ENCODE results near the gene CNRIP1. TPM values are rescaled to one million over a fixed set of nuclear protein-coding genes. Genes with fewer than 3 reads are reported as not detected.

Gene CNRIP1
- total RNA-seq, 1 donor from 2014 or later: 9.3 TPM

GRCh38 chr2:68303033-68303901 lies 16.5 kb downstream of the CNRIP1 start:
- DNase-seq (no peak), ATAC-seq (ENCODE audit: poor library complexity) (no peak)
- intact Hi-C loops (cut with DNase I): no loop called here

- ATAC-seq (ENCODE audit: poor library complexity) (no peak), DNase-seq (no peak)
- intact Hi-C loops (cut with DNase I): no loop called here
Observed at GRCh38 chr2:68302281-68302875, 17.4 kb downstream of the CNRIP1 start.

- DNase-seq (no peak), ATAC-seq (ENCODE audit: poor library complexity) (no peak)
Observed at GRCh38 chr2:68295516-68295915, 24.2 kb downstream of the CNRIP1 start.

GRCh38 chr2:68294913-68295312 lies 24.8 kb downstream of the CNRIP1 start:
- no peak for DNase-seq
- intact Hi-C loops (cut with DNase I): no loop called here

More at GRCh38 chr2:68295516-68295915, 24.2 kb downstream of the CNRIP1 start:
- intact Hi-C loops (cut with DNase I): no loop called here

GRCh38 chr2:68294187-68294586 lies 25.6 kb downstream of the CNRIP1 start:
- ATAC-seq (ENCODE audit: poor library complexity): no peak

More at GRCh38 chr2:68294913-68295312, 24.8 kb downstream of the CNRIP1 start:
- ATAC-seq (ENCODE audit: poor library complexity): no peak

GRCh38 chr2:68293755-68294154 lies 26.0 kb downstream of the CNRIP1 start:
- DNase-seq: no peak
- intact Hi-C loops (cut with DNase I): no loop called here
- no peak for ATAC-seq (ENCODE audit: poor library complexity)

More at GRCh38 chr2:68294187-68294586, 25.6 kb downstream of the CNRIP1 start:
- intact Hi-C loops (cut with DNase I): no loop called here
- no peak for DNase-seq

- no peak for ATAC-seq (ENCODE audit: poor library complexity)
- DNase-seq: no peak
- intact Hi-C loops (cut with DNase I): no loop called here
Observed at GRCh38 chr2:68293024-68293423, 26.7 kb downstream of the CNRIP1 start.

GRCh38 chr2:68292108-68292710 lies 27.5 kb downstream of the CNRIP1 start:
- ATAC-seq (ENCODE audit: poor library complexity) (peak; percentile 36), DNase-seq (no peak)
- intact Hi-C loops (cut with DNase I): no loop called here

GRCh38 chr2:68291314-68291713 lies 28.4 kb downstream of the CNRIP1 start:
- intact Hi-C loops (cut with DNase I): no loop called here
- no peak for DNase-seq
- peak; percentile 7 for ATAC-seq (ENCODE audit: poor library complexity)

- DNase-seq (no peak), ATAC-seq (ENCODE audit: poor library complexity) (peak; percentile 90)
- intact Hi-C loops (cut with DNase I): no loop called here
Observed at GRCh38 chr2:68290901-68291300, 28.8 kb downstream of the CNRIP1 start.

- intact Hi-C loops (cut with DNase I): no loop called here
- ATAC-seq (ENCODE audit: poor library complexity): peak; percentile 57
- peak; percentile 62 for DNase-seq
Observed at GRCh38 chr2:68287580-68288441, 31.9 kb downstream of the CNRIP1 start.

- intact Hi-C loops (cut with DNase I): loop anchor here (5.0 kb wide), 1 partner anchor 88 kb away; no protein-coding TSS in a partner anchor
- ATAC-seq (ENCODE audit: poor library complexity): peak; percentile 80
- peak; percentile 65 for DNase-seq
Observed at GRCh38 chr2:68284896-68285295, 34.9 kb downstream of the CNRIP1 start.

GRCh38 chr2:68283419-68283812 lies 36.3 kb downstream of the CNRIP1 start:
- ATAC-seq (ENCODE audit: poor library complexity): no peak
- intact Hi-C loops (cut with DNase I): loop anchor here (2.0 to 5.0 kb wide), 2 partner anchors 86 to 161 kb away; no protein-coding TSS in a partner anchor
- no peak for DNase-seq

GRCh38 chr2:68282811-68283418 lies 36.8 kb downstream of the CNRIP1 start:
- no peak for DNase-seq
- no peak for ATAC-seq (ENCODE audit: poor library complexity)
- intact Hi-C loops (cut with DNase I): loop anchor here (2.0 to 5.0 kb wide), 2 partner anchors 86 to 160 kb away; no protein-coding TSS in a partner anchor

- intact Hi-C loops (cut with DNase I): loop anchor here (5.0 kb wide), 1 partner anchor 83 kb away; no protein-coding TSS in a partner anchor
- ATAC-seq (ENCODE audit: poor library complexity) (no peak), DNase-seq (no peak)
Observed at GRCh38 chr2:68280796-68281195, 39.0 kb downstream of the CNRIP1 start.

- DNase-seq: no peak
- intact Hi-C loops (cut with DNase I): loop anchor here (5.0 kb wide), 1 partner anchor 83 kb away; no protein-coding TSS in a partner anchor
- ATAC-seq (ENCODE audit: poor library complexity): no peak
Observed at GRCh38 chr2:68280348-68280747, 39.4 kb downstream of the CNRIP1 start.

- DNase-seq: no peak
- intact Hi-C loops (cut with DNase I): loop anchor here (5.0 kb wide), 1 partner anchor 82 kb away; no protein-coding TSS in a partner anchor
- no peak for ATAC-seq (ENCODE audit: poor library complexity)
Observed at GRCh38 chr2:68279691-68280090, 40.1 kb downstream of the CNRIP1 start.

- no peak for DNase-seq
- intact Hi-C loops (cut with DNase I): no loop called here
Observed at GRCh38 chr2:68278169-68278568, 41.6 kb downstream of the CNRIP1 start.

More at GRCh38 chr2:68278169-68278568, 41.6 kb downstream of the CNRIP1 start:
- ATAC-seq (ENCODE audit: poor library complexity): no peak
